Neural progenitor cell (in vitro differentiated cells): ENCODE data around the gene CFAP61. TPM values are rescaled to one million over a fixed set of nuclear protein-coding genes. Genes with fewer than 3 reads are reported as not detected.

Experiments
- DNase-seq: peaks from one replicate; pipeline ENCODE4 v3.0.0-alpha.2; 2016; ENCODE audit warnings: low spot score
- H2AFZ ChIP-seq: fragments of 200-600 bp; sonication (generic); replicated peaks from 2 replicates; pipeline ENCODE4 v1.6.1; 2016; ENCODE audit warnings: antibody characterized with exemption
- H3F3A ChIP-seq: fragments of 200-600 bp; sonication (generic); 2 replicates; pipeline ENCODE4 v1.6.1; 2016; ENCODE audit warnings: antibody characterized with exemption, low read depth
- H3K27ac ChIP-seq: fragments of 200-600 bp; sonication (generic); 2 replicates; pipeline ENCODE4 v1.5.1; 2016; ENCODE audit warnings: mild to moderate bottlenecking
- H3K27me3 ChIP-seq: fragments of 200-600 bp; sonication (generic); 2 replicates; pipeline ENCODE4 v1.6.1; 2016; ENCODE audit warnings: mild to moderate bottlenecking, moderate library complexity
- H3K36me3 ChIP-seq: fragments of 200-600 bp; sonication (generic); 2 replicates; pipeline ENCODE4 v1.5.1; 2016
- H3K4me1 ChIP-seq: fragments of 200-600 bp; sonication (generic); 2 replicates; pipeline ENCODE4 v1.6.1; 2016; ENCODE audit warnings: mixed run types
- H3K4me2 ChIP-seq: fragments of 200-600 bp; sonication (generic); 2 replicates; pipeline ENCODE4 v1.6.1; 2016
- H3K4me3 ChIP-seq: fragments of 200-600 bp; sonication (generic); 2 replicates; pipeline ENCODE4 v1.5.1; 2016
- H3K79me2 ChIP-seq: fragments of 200-600 bp; sonication (generic); 2 replicates; pipeline ENCODE4 v1.6.1; 2016; ENCODE audit warnings: low read depth
- H3K9ac ChIP-seq: fragments of 200-600 bp; sonication (generic); 2 replicates; pipeline ENCODE4 v1.6.1; 2016
- H3K9me3 ChIP-seq: fragments of 200-600 bp; sonication (generic); 2 replicates; pipeline ENCODE4 v1.5.1; 2016; ENCODE audit warnings: low read depth
- H4K20me1 ChIP-seq: fragments of 200-600 bp; sonication (generic); 2 replicates; pipeline ENCODE4 v1.6.1; 2016; ENCODE audit warnings: low read depth
- H3K27ac Mint-ChIP-seq: 3 replicates; pipeline ENCODE4 v1.8.0; 2021; ENCODE audit warnings: mixed read lengths
- H3K27me3 Mint-ChIP-seq: 2 replicates; pipeline ENCODE4 v1.8.0; 2022; ENCODE audit warnings: low read depth, mild to moderate bottlenecking, inconsistent platforms, moderate library complexity, mixed read lengths; ENCODE audit not compliant: insufficient read depth
- H3K36me3 Mint-ChIP-seq: 3 replicates; pipeline ENCODE4 v1.8.0; 2021; ENCODE audit warnings: mixed read lengths
- H3K4me1 Mint-ChIP-seq: 3 replicates; pipeline ENCODE4 v1.8.0; 2021; ENCODE audit warnings: mixed read lengths
- H3K4me3 Mint-ChIP-seq: 3 replicates; pipeline ENCODE4 v1.8.0; 2021; ENCODE audit warnings: mild to moderate bottlenecking, moderate library complexity, mixed read lengths
- H3K9me3 Mint-ChIP-seq: 3 replicates; pipeline ENCODE4 v1.8.0; 2020; ENCODE audit warnings: mixed read lengths
- EZH2 ChIP-seq: fragments of 200-600 bp; sonication (generic); IDR thresholded peaks from 2 replicates; pipeline ENCODE4 v1.6.1; 2017; ENCODE audit warnings: antibody characterized with exemption, mild to moderate bottlenecking, moderate library complexity
- EZH2phosphoT487 ChIP-seq: fragments of 200-600 bp; sonication (generic); IDR thresholded peaks from 2 replicates; pipeline ENCODE4 v1.6.1; 2017; ENCODE audit warnings: antibody characterized with exemption
- total RNA-seq: library from RNA; depleted of rRNA; stranded (reverse); fragments of >200 nt; gene quantifications from 2 replicates; pipeline ENCODE4 v1.2.3, GENCODE V29; 2015; ENCODE audit warnings: low replicate concordance
- TF ChIP-seq, protein P1 (sequence below): fragments of 200-600 bp; sonication (generic); IDR thresholded peaks from 2 replicates; pipeline ENCODE4 v1.5.1; 2017; ENCODE audit warnings: antibody characterized with exemption, mild to moderate bottlenecking

The CFAP61 gene
- total RNA-seq, 1 donor from 2014 or later: not detected

- peaks cover 3% of the 10 kb centered on the region for H3K27me3 Mint-ChIP-seq
- Histone ChIP-seq H3K9ac (no peak overlapping the region), H3K4me3 (no peak overlapping the region), H3K36me3 (no peaks in the 10 kb centered on the region), H3K27ac (no peak overlapping the region), H3F3A (peaks cover 9% of the 10 kb centered on the region), H4K20me1 (peaks cover 21% of the 10 kb centered on the region), H3K79me2 (no peaks in the 10 kb centered on the region), H3K9me3 (no peaks in the 10 kb centered on the region), H3K27me3 (no peaks in the 10 kb centered on the region), H3K4me1 (peaks cover 26% of the 10 kb centered on the region), H2AFZ (no peak overlapping the region), H3K4me2 (no peak overlapping the region)
- no peak for DNase-seq
- no peak for TF ChIP-seq EZH2phosphoT487
- no peak for TF ChIP-seq EZH2
- TF ChIP-seq, protein P1, sequence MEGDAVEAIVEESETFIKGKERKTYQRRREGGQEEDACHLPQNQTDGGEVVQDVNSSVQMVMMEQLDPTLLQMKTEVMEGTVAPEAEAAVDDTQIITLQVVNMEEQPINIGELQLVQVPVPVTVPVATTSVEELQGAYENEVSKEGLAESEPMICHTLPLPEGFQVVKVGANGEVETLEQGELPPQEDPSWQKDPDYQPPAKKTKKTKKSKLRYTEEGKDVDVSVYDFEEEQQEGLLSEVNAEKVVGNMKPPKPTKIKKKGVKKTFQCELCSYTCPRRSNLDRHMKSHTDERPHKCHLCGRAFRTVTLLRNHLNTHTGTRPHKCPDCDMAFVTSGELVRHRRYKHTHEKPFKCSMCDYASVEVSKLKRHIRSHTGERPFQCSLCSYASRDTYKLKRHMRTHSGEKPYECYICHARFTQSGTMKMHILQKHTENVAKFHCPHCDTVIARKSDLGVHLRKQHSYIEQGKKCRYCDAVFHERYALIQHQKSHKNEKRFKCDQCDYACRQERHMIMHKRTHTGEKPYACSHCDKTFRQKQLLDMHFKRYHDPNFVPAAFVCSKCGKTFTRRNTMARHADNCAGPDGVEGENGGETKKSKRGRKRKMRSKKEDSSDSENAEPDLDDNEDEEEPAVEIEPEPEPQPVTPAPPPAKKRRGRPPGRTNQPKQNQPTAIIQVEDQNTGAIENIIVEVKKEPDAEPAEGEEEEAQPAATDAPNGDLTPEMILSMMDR: no peak
- peaks cover 33% of the 10 kb centered on the region for H3K4me1 Mint-ChIP-seq
- H3K4me3 Mint-ChIP-seq: no peak overlapping the region
- H3K36me3 Mint-ChIP-seq: peaks cover 27% of the 10 kb centered on the region
- H3K27ac Mint-ChIP-seq: no peak overlapping the region
- H3K9me3 Mint-ChIP-seq: no peaks in the 10 kb centered on the region
Measured at GRCh38 chr20:20391766-20392165, 339.4 kb downstream of the CFAP61 start.

GRCh38 chr20:20393207-20394120, 341.1 kb downstream of the CFAP61 start:
- peaks cover 28% of the 10 kb centered on the region for H3K36me3 Mint-ChIP-seq
- Histone ChIP-seq H3K9ac (no peak overlapping the region), H3K4me3 (no peak overlapping the region), H3K27me3 (peaks cover 10% of the 10 kb centered on the region), H3K4me1 (peaks cover 28% of the 10 kb centered on the region), H3F3A (peaks cover 14% of the 10 kb centered on the region), H3K36me3 (no peaks in the 10 kb centered on the region), H2AFZ (no peak overlapping the region), H3K4me2 (no peak overlapping the region), H3K79me2 (no peaks in the 10 kb centered on the region), H4K20me1 (peaks cover 23% of the 10 kb centered on the region), H3K9me3 (no peaks in the 10 kb centered on the region), H3K27ac (no peak overlapping the region)
- TF ChIP-seq, protein P1: no peak
- no peak for TF ChIP-seq EZH2phosphoT487
- TF ChIP-seq EZH2: no peak
- peaks cover 8% of the 10 kb centered on the region for H3K27me3 Mint-ChIP-seq
- no peak overlapping the region for H3K4me3 Mint-ChIP-seq
- DNase-seq: no peak
- H3K4me1 Mint-ChIP-seq: peaks cover 40% of the 10 kb centered on the region
- no peaks in the 10 kb centered on the region for H3K9me3 Mint-ChIP-seq
- no peak overlapping the region for H3K27ac Mint-ChIP-seq

DNA sequence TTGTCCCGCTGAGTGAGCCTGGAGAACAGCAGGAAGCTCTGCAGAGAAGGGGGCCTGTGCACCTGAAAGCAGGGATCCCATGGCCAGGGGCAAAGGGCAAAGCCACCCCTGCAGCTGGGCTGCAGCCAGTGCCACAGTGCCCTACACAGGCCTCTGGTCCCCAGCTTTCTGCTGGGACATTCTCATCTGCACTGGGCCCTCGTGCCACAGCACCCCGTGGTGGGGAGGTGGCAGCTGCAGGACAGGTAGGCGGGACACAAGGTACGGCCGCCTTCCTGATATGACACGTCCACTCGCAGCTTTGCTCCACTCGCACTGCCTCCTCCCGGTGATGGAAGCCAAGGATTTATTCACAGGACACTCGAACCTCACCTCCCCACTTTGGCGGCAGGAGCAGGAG, 342.8 kb downstream of the CFAP61 start:
- peaks cover 8% of the 10 kb centered on the region for H3K27me3 Mint-ChIP-seq
- Histone ChIP-seq H3K4me3 (no peak overlapping the region), H3K79me2 (no peaks in the 10 kb centered on the region), H3K27ac (no peak overlapping the region), H3K36me3 (no peaks in the 10 kb centered on the region), H4K20me1 (peaks cover 23% of the 10 kb centered on the region), H3K4me1 (peaks cover 28% of the 10 kb centered on the region), H3K4me2 (no peak overlapping the region), H3K27me3 (peaks cover 10% of the 10 kb centered on the region), H3K9me3 (no peaks in the 10 kb centered on the region), H3F3A (peaks cover 14% of the 10 kb centered on the region), H3K9ac (no peak overlapping the region), H2AFZ (no peak overlapping the region)
- DNase-seq: no peak
- no peaks in the 10 kb centered on the region for H3K9me3 Mint-ChIP-seq
- no peak overlapping the region for H3K4me3 Mint-ChIP-seq
- TF ChIP-seq, protein P1: no peak
- TF ChIP-seq EZH2 (no peak), EZH2phosphoT487 (no peak)
- peaks cover 26% of the 10 kb centered on the region for H3K36me3 Mint-ChIP-seq
- peaks cover 40% of the 10 kb centered on the region for H3K4me1 Mint-ChIP-seq
- H3K27ac Mint-ChIP-seq: no peak overlapping the region
